ENCODE measurements around the gene SUPT4H1.
A peak's percentile ranks its signal among the peaks of the same experiment; 100 is the strongest.

SUPT4H1 gene

GRCh38 chr17:58303971-58304749, 47.8 kb downstream of the SUPT4H1 start:
- DNase-seq (ENCODE audit: low read depth): peak; percentile 63

GRCh38 chr17:58302919-58303585, 48.9 kb downstream of the SUPT4H1 start:
- DNase-seq (ENCODE audit: low read depth): no peak

- DNase-seq (ENCODE audit: low read depth): no peak
Measured at GRCh38 chr17:58302171-58302918, 49.7 kb downstream of the SUPT4H1 start.

- DNase-seq (ENCODE audit: low read depth): no peak
Measured at GRCh38 chr17:58301504-58302150, 50.4 kb downstream of the SUPT4H1 start.

- DNase-seq (ENCODE audit: low read depth): no peak
Measured at GRCh38 chr17:58300336-58300735, 51.7 kb downstream of the SUPT4H1 start.
